Pons (tissue), 1 donor: ENCODE data around the gene HOXB13.

Source experiments
- DNase-seq: peaks from one replicate; pipeline ENCODE4 v3.0.0-alpha.2; 2016; ENCODE audit warnings: low spot score

The HOXB13 gene

GRCh38 chr17:48748718-48749566 lies 20.4 kb upstream of the HOXB13 start:
- DNase-seq = no peak

GRCh38 chr17:48747445-48748363 lies 19.2 kb upstream of the HOXB13 start:
- no peak for DNase-seq

GRCh38 chr17:48746916-48747444 lies 18.4 kb upstream of the HOXB13 start:
- no peak for DNase-seq

- no peak for DNase-seq
Measured at GRCh38 chr17:48745381-48746275, 17.1 kb upstream of the HOXB13 start.

GRCh38 chr17:48740537-48740936 lies 12.0 kb upstream of the HOXB13 start:
- no peak for DNase-seq

GRCh38 chr17:48738803-48739526 lies 10.4 kb upstream of the HOXB13 start:
- DNase-seq = no peak

- no peak for DNase-seq
Measured at GRCh38 chr17:48738424-48738802, 9.9 kb upstream of the HOXB13 start.

GRCh38 chr17:48737330-48738043 lies 8.9 kb upstream of the HOXB13 start:
- no peak for DNase-seq

GRCh38 chr17:48735062-48735351 lies 6.5 kb upstream of the HOXB13 start:
- no peak for DNase-seq

GRCh38 chr17:48734333-48735061 lies 5.9 kb upstream of the HOXB13 start:
- DNase-seq = no peak

- DNase-seq = no peak
Measured at GRCh38 chr17:48733632-48734328, 5.2 kb upstream of the HOXB13 start.

GRCh38 chr17:48732688-48733629 lies 4.4 kb upstream of the HOXB13 start:
- DNase-seq = no peak

GRCh38 chr17:48731355-48731754 lies 2.8 kb upstream of the HOXB13 start:
- DNase-seq = no peak

GRCh38 chr17:48730240-48730550 lies 1.6 kb upstream of the HOXB13 start:
- DNase-seq = no peak

- DNase-seq = no peak
Measured at GRCh38 chr17:48729335-48730239, 1.0 kb upstream of the HOXB13 start.

- DNase-seq = no peak
Measured at GRCh38 chr17:48727415-48728175, 955 bp downstream of the HOXB13 start.

- no peak for DNase-seq
Measured at GRCh38 chr17:48726916-48727286, 1.6 kb downstream of the HOXB13 start.
